DOHH2 (cell line): Measurements from ENCODE around the gene VPS72.

Experiments used
- CTCF ChIP-seq: fragments of 200-600 bp; sonication (generic); IDR thresholded peaks from one replicate; pipeline ENCODE4 v1.5.1; 2014; ENCODE audit warnings: antibody characterized with exemption, mild to moderate bottlenecking, low read depth, low read length; ENCODE audit not compliant: poor library complexity, severe bottlenecking
- EZH2phosphoT487 ChIP-seq: fragments of 200-600 bp; sonication (generic); IDR thresholded peaks from 2 replicates; pipeline ENCODE4 v1.6.1; 2017; ENCODE audit warnings: borderline replicate concordance, mild to moderate bottlenecking, antibody characterized with exemption, low read length, moderate library complexity, mixed read lengths

- TF ChIP-seq CTCF = no peak
- no peak for TF ChIP-seq EZH2phosphoT487
These were observed 42.3 kb downstream of the VPS72 start for GRCh38 chr1:151147665-151148064.
